GM12874 (cell line): ENCODE measurements around the gene SMAD7.

ENCODE experiments used
- TF ChIP-seq, protein P1 (sequence below): IDR thresholded peaks from 2 replicates; pipeline ENCODE4 v1.5.1; 2011; ENCODE audit warnings: low read depth, mild to moderate bottlenecking, control low read depth, low read length, moderate library complexity; ENCODE audit not compliant: insufficient read depth

SMAD7 gene

DNA sequence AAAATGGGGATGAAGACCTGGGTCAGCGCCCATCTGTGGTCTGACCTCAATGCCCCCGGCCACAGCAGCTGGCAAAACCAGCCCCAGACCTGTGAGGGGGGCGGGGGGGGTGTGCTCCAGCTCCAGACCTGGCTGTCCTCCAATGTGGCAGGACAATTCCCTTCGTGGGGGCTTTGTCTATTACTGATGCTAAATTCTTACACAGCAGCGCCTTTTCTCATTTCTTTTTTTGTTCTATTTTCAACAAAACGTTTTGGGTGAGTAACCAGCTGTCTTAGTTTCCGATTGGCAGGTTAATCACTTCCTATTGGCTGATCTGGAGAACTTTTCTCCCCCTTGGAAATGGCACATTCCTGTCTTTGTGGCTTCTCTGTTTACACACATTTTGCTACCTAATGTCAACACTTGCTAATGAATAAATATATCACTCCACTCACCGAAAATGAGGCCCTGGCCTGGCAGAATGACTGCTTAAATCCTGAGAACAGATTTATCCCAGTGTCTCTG lies 4.4 kb downstream of the SMAD7 start:
- TF ChIP-seq, protein P1, sequence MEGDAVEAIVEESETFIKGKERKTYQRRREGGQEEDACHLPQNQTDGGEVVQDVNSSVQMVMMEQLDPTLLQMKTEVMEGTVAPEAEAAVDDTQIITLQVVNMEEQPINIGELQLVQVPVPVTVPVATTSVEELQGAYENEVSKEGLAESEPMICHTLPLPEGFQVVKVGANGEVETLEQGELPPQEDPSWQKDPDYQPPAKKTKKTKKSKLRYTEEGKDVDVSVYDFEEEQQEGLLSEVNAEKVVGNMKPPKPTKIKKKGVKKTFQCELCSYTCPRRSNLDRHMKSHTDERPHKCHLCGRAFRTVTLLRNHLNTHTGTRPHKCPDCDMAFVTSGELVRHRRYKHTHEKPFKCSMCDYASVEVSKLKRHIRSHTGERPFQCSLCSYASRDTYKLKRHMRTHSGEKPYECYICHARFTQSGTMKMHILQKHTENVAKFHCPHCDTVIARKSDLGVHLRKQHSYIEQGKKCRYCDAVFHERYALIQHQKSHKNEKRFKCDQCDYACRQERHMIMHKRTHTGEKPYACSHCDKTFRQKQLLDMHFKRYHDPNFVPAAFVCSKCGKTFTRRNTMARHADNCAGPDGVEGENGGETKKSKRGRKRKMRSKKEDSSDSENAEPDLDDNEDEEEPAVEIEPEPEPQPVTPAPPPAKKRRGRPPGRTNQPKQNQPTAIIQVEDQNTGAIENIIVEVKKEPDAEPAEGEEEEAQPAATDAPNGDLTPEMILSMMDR, result no peak

DNA sequence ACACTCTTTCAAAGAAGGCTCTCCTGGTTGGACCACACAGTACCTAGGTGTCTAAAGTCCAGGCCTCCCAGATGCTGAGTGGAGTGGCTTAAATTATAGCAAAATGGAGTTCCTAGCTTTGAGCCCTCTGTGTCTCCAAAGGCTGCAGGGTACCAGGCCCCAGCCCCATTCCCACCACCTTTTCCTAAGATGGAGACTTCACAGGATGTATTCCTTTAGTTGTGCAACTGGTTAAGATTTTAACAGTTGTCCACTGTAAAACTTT lies 4.9 kb downstream of the SMAD7 start:
- TF ChIP-seq, protein P1, result no peak

DNA sequence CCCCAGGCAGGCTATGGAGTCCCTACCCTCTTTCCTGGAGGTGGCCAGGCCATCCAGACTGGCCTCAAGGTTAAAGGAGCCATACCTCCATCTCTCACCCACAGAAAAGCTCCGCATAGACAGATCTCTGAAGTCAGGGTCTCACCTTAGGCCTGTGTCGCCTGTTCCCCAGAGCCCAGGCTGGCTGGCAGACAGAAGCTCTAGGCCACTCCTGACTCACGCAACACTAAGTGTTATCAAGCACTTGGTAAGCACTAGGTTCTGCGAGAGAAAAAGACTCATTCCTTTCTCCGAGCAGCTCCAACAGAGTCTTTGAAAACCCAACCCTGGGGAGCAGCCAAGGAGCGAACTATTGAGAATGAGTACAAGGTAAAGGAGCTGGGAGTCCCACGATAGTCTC lies 6.1 kb downstream of the SMAD7 start:
- TF ChIP-seq, protein P1, result no peak

DNA sequence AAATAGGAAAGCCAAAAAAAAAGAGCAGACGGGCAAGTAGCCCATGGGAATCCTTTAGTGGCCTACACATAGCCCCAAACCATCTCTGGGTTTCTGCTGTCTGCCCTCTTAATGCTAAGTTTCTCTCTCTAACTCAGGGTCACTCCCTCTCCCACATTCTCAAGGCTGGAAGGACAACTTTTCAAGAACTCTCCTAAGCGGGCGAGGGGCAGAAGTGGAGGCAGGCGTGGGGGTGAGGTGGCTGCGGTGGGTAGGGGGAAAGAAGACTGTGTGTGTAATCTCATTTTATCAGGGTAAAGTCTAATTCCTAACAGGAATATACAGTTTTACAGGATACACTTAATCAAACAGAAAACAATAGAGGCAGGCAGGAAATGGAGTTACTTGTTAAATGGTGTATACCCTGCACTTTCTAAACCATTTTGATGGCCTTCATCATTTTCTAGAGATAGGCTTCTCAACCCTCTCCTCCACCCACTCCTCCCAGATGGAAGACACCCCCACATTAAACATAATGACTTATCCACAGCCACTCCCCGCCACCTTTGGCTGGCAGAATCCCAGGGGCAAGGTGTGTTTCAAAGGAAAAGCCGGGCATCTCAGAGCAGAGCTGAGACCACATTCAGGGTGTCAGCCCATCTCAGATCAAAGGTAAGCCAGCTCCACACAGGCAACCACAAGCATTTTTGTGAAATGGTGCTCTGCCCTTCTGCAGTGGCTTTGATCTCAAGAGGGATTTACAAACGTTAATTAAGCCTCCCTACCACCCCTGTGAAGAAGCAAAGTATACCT lies 6.8 kb downstream of the SMAD7 start:
- TF ChIP-seq, protein P1, result no peak

DNA sequence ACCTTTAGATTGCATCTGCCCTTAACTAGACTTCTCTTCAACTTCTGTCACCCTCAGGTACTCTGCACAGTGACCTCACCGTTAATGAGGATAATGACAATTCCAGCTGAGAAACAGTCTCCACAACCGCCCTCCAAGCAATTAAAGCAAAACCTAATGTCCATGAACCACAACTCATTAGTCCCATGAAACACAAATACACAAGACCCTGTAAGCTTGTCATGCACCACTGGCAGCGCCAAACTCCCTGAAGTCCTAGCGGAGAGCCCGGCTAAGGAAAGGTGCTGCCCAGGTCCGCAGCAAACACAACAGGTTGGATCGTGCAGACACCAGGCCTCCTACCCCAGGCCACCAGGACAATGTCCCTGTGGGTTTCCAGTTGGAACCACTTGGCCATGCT lies 7.4 kb downstream of the SMAD7 start:
- TF ChIP-seq, protein P1, result no peak

DNA sequence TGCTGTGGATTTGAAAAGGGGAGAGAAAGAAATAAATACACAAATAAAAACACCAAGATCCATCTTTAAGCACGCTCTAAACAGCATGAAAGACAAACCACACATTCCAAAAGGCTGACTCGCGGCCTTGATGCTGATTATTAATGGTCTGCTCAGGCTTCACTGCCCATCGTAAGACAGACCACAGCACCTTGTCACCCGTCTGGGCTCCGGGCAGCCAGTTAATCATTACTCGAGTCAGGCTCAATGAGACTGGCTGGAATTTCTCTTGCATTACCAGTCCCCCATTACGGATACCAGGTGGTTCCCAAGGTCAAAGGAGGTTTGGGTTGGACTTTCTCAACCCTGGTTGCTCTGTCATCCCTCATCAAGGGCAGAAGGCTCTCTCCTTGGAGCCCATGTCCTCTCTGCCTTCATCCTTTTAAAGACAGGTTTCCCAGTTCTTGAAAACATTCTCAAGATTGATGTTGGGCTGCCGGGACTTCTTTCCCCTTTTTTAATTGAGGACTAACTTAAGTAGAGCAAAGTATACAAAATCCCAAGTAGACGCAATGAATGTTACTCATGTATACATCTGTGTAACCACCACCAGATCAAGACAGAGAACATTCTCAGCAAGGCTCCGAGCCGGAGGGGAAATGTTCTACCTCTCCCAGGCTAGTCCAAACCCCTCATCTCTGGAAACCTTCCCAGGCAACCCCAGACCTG lies 8.1 kb downstream of the SMAD7 start:
- TF ChIP-seq, protein P1, result no peak

DNA sequence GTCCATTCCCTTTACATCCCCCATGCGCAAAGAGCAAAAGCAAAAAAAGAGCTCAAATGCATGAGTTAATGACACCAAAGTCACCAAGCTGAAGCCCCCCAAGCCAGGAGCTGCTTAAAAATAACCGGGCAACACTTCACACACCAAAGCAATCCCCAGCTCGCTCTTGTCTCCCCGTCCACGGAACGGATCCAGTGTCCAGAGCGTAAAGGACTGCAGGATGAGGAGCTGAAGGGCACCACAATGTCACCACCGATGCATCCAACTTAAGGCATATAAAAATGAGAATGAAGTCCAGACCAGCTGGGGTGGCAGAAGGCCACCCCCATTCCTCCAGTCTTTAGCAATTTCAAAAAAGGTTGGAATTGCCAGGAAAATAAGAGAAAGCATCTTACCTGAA lies 8.7 kb downstream of the SMAD7 start:
- TF ChIP-seq, protein P1, result no peak
